Measurements from ENCODE around the gene FAM222A. TPM values are rescaled to one million over a fixed set of nuclear protein-coding genes. Genes with fewer than 3 reads are reported as not detected.

Gene FAM222A
- total RNA-seq, 1 experiment from 2014 or later: 3.7 TPM

DNA sequence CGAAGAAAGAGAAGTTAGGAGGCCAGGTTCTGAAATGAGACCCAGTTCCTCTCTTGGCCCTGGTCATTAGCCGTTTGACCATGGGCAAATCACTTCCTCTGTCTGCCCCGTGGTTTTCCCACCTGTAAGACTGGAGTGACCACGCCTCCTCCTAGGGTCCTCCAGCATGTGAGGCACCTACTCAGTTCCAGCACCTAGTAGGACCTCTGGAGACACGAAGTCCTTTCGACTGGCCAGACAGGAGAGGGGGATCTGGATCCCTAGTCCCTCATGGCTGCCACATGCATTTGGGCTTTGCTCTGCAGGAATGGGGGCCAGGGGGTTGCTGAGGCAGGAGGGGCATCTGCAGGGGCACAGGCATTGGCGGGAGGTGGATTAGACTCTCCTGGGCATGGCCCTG lies 103.2 kb downstream of the FAM222A start:
- Histone ChIP-seq H2AFZ (ENCODE audit: low read depth, low read length, poor library complexity, severe bottlenecking) (no peak overlapping the region), H3K27me3 (ENCODE audit: insufficient read depth, low read length) (no peaks in the 10 kb centered on the region), H3K9me2 (ENCODE audit: insufficient read depth) (no peaks in the 10 kb centered on the region), H3K9ac (ENCODE audit: low read length) (no peak overlapping the region), H3K4me2 (ENCODE audit: low read length) (no peak overlapping the region), H3K4me1 (ENCODE audit: control insufficient read depth in 1 of 2, insufficient read depth in 2 of 2, low read length in 2 of 2) (peaks cover 6 to 18% of the 10 kb centered on the region in 2 experiments; a peak in 3 of 4 replicates), H3K36me3 (ENCODE audit: control insufficient read depth in 1 of 2, insufficient read depth in 2 of 2, low read length in 2 of 2) (no peaks in the 10 kb centered on the region), H4K20me1 (ENCODE audit: insufficient read depth) (no peaks in the 10 kb centered on the region), H3K9me3 (ENCODE audit: control insufficient read depth in 1 of 2, insufficient read depth in 1 of 2, low read depth in 1 of 2, low read length in 2 of 2) (no peaks in the 10 kb centered on the region; a peak in 1 of 4 replicates), H3K27ac (ENCODE audit: low read depth, low read length) (no peak overlapping the region), H3K79me2 (ENCODE audit: insufficient read depth, low read length) (no peaks in the 10 kb centered on the region), H3K4me3 (replicated peaks in 1 of 2; ENCODE audit: low read depth in 1 of 2, low read length in 2 of 2) (no peak overlapping the region)
- ChIA-PET RAD21 (ENCODE audit: low non-redundant PET in 1 of 2, low total read pairs in 2 of 2, uncharacterized antibody in 2 of 2, unreplicated experiment in 2 of 2) (no interaction called here), POLR2A (no interaction called here), CTCF (no interaction called here)
- DNase-seq (ENCODE audit: low read depth, low spot score): no peak
- no peak for ATAC-seq
- no peak for TF ChIP-seq TCF7L2 (IDR thresholded peaks at IDR 0.05; ENCODE audit: borderline replicate concordance, extremely low read depth, insufficient read depth, insufficient read length)
- no peak for TF ChIP-seq EZH2phosphoT487 (IDR thresholded peaks at IDR 0.05; ENCODE audit: borderline replicate concordance)
- no peak for TF ChIP-seq ZNF274 (IDR thresholded peaks at IDR 0.05; ENCODE audit: low read depth, low read length)
- TF ChIP-seq POLR2AphosphoS5 (IDR thresholded peaks at IDR 0.05; ENCODE audit: low read depth, low read length): no peak
- TF ChIP-seq YY1 (IDR thresholded peaks at IDR 0.05; ENCODE audit: extremely low read depth, insufficient replicate concordance, low read depth, low read length): no peak
- TF ChIP-seq CBX3 (IDR thresholded peaks at IDR 0.05; ENCODE audit: low read depth): no peak
- TF ChIP-seq, protein P1, sequence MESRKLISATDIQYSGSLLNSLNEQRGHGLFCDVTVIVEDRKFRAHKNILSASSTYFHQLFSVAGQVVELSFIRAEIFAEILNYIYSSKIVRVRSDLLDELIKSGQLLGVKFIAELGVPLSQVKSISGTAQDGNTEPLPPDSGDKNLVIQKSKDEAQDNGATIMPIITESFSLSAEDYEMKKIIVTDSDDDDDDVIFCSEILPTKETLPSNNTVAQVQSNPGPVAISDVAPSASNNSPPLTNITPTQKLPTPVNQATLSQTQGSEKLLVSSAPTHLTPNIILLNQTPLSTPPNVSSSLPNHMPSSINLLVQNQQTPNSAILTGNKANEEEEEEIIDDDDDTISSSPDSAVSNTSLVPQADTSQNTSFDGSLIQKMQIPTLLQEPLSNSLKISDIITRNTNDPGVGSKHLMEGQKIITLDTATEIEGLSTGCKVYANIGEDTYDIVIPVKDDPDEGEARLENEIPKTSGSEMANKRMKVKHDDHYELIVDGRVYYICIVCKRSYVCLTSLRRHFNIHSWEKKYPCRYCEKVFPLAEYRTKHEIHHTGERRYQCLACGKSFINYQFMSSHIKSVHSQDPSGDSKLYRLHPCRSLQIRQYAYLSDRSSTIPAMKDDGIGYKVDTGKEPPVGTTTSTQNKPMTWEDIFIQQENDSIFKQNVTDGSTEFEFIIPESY (IDR thresholded peaks at IDR 0.05; ENCODE audit: extremely low read depth, insufficient replicate concordance, low read length): no peak
- no peak for TF ChIP-seq JUND (IDR thresholded peaks at IDR 0.05)
- TF ChIP-seq, protein P2, sequence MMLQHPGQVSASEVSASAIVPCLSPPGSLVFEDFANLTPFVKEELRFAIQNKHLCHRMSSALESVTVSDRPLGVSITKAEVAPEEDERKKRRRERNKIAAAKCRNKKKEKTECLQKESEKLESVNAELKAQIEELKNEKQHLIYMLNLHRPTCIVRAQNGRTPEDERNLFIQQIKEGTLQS (IDR thresholded peaks at IDR 0.05): no peak
- no peak for TF ChIP-seq POLR2A (IDR thresholded peaks at IDR 0.05; ENCODE audit: borderline replicate concordance, extremely low read depth, insufficient read depth, insufficient read length)
- intact Hi-C loops (cut with micrococcal nuclease): no loop called here
- no TSS peak for BruUV-seq (replicated peaks)
